Peyer's patch (tissue), 4 donors: ENCODE measurements around the gene RNF214. TPM values are rescaled to one million over a fixed set of nuclear protein-coding genes. Genes with fewer than 3 reads are reported as not detected.
A peak's percentile ranks its signal among the peaks of the same experiment; 100 is the strongest.

Experiments used
- DNase-seq, 3 donors: peaks; one replicate each; pipeline ENCODE4 v3.0.0-alpha.2; 2017 to 2019
- H3K27ac ChIP-seq, 4 donors: fragments of 200-600 bp; sonication (generic); one replicate each; pipeline ENCODE4 v1.5.1; 2016 to 2019
- H3K27me3 ChIP-seq, 2 donors: fragments of 200-600 bp; sonication (generic); one replicate each; pipeline ENCODE4 v1.5.1; 2019
- H3K36me3 ChIP-seq, 3 donors: fragments of 200-600 bp; sonication (generic); one replicate each; pipeline ENCODE4 v1.5.1; 2016 to 2019
- H3K4me1 ChIP-seq, 4 donors: fragments of 200-600 bp; sonication (generic); one replicate each; pipeline ENCODE4 v1.5.1; 2016 to 2019
- H3K4me3 ChIP-seq, 4 donors: fragments of 200-600 bp; sonication (generic); 1 replicate in 3 of 4; 2 replicates in 1 of 4; pipeline ENCODE4 v1.5.1; 2016 to 2019; ENCODE audit warnings: mild to moderate bottlenecking in 1 of 4
- H3K9me3 ChIP-seq, 4 donors: fragments of 200-600 bp; sonication (generic); one replicate each; pipeline ENCODE4 v1.5.1; 2016 to 2019; ENCODE audit warnings: mild to moderate bottlenecking in 1 of 4
- CTCF ChIP-seq, 6 experiments: fragments of 450-650 bp in 4 of 6; fragments of 200-600 bp in 2 of 6; sonication (generic) in 1 of 6; IDR thresholded peaks; one replicate each; pipeline ENCODE4 v1.5.1; 2017 to 2019; ENCODE audit warnings: antibody characterized with exemption in 6 of 6, mild to moderate bottlenecking in 3 of 6, moderate library complexity in 1 of 6
- POLR2A ChIP-seq, 2 donors: fragments of 450-650 bp; IDR thresholded peaks; one replicate each; pipeline ENCODE4 v1.5.1; 2017; ENCODE audit warnings: antibody characterized with exemption in 2 of 2, mild to moderate bottlenecking in 2 of 2, moderate library complexity in 2 of 2
- total RNA-seq, 4 donors: library from RNA; depleted of rRNA; stranded (reverse); fragments of >200 nt; gene quantifications; one replicate each; pipeline ENCODE4 v1.1.0, GENCODE V29; 2016

Gene RNF214
- total RNA-seq, 4 donors from 2014 or later = 10.2 to 32.2 (median 13.4) TPM

DNA sequence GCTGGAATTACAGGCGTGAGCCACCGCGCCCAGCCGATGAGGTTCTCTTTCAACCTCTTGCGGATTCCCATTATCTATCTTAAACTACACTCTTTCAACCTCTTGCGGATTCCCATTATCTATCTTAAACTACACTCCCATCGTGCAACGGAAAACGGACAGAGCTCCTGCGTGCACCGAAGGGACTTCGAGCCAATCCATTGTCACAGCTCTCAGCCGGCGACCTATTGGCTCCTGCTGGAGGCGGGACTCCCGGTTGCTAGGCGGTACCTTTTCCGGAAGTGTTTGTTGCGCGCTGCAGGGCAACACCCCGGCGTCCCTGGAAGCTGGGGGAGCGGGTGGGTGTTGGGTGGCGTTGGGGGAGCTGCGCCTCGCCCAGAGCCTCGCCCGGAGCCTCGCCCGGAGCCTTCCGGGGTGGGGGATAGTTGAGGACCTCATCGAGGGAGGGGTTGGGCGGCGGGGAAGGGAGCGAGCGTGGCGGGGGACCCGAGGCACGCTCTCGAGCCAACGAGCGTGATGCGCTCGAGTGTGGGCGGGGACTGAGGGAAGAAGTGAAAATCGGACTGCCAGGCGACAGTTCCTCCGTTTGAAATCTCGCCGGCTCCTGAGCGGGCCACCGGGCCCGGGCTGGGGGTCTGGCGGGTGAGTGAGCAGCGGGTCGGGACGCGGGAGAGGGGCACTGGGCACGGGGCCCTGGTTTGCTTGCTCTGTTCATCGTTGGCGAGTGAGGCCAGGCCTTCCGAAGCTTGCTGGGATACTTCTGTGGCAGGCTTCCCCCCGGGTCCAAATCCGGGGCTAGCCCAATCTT is 95.3 kb downstream of the RNF214 start, which contains the start of gene CEP164:
CEP164 (plus strand) TSS at position 288 of the 808 bp plus-strand sequence. CDS start 10,733 bp downstream, outside the sequence.
- Histone ChIP-seq H3K4me1 (peaks cover 0 to 12% (median 0%) of the 10 kb centered on the region in 4 donors), H3K27me3 (no peaks in the 10 kb centered on the region), H3K36me3 (no peaks in the 10 kb centered on the region), H3K9me3 (no peaks in the 10 kb centered on the region), H3K27ac (peak within 1 kb of the TSS; percentile 82 to 95 (median 88)), H3K4me3 (peak within 1 kb of the TSS; percentile 74 to 91 (median 80))
- DNase-seq = peak; percentile 92 to 98 (median 97)
- peak in 1 of 2 donors; percentile 33 for TF ChIP-seq POLR2A (IDR thresholded peaks at IDR 0.05)
- no peak for TF ChIP-seq CTCF (IDR thresholded peaks at IDR 0.05)

GRCh38 chr11:117328375-117329010 is 96.0 kb downstream of the RNF214 start:
- Histone ChIP-seq H3K9me3 (no peaks in the 10 kb centered on the region), H3K36me3 (no peaks in the 10 kb centered on the region), H3K4me3 (peak overlapping the region; percentile 74 to 91 (median 80)), H3K27ac (peak overlapping the region; percentile 82 to 95 (median 88)), H3K4me1 (peaks cover 0 to 12% (median 0%) of the 10 kb centered on the region in 4 donors), H3K27me3 (no peaks in the 10 kb centered on the region)
- no peak for TF ChIP-seq POLR2A (IDR thresholded peaks at IDR 0.05)
- peak in 1 of 3 donors; percentile 53 for DNase-seq

- no peaks in the 10 kb centered on the region for H3K27me3 ChIP-seq
- H3K36me3 ChIP-seq = no peaks in the 10 kb centered on the region
- DNase-seq = peak in 1 of 3 donors; percentile 9
- no peak overlapping the region for H3K4me3 ChIP-seq
- TF ChIP-seq POLR2A (IDR thresholded peaks at IDR 0.05) (no peak), CTCF (IDR thresholded peaks at IDR 0.05) (no peak)
- peaks cover 0 to 12% (median 0%) of the 10 kb centered on the region in 4 donors for H3K4me1 ChIP-seq
- H3K27ac ChIP-seq = no peak overlapping the region
- H3K9me3 ChIP-seq = no peaks in the 10 kb centered on the region
Observed at GRCh38 chr11:117332843-117333242, 100.4 kb downstream of the RNF214 start.

GRCh38 chr11:117333917-117334316 is 101.4 kb downstream of the RNF214 start:
- Histone ChIP-seq H3K27me3 (no peaks in the 10 kb centered on the region), H3K4me1 (peaks cover 0 to 6% (median 0%) of the 10 kb centered on the region in 4 donors), H3K27ac (no peak overlapping the region), H3K4me3 (no peak overlapping the region), H3K36me3 (no peaks in the 10 kb centered on the region), H3K9me3 (no peaks in the 10 kb centered on the region)
- DNase-seq = no peak
- TF ChIP-seq CTCF (IDR thresholded peaks at IDR 0.05) (no peak), POLR2A (IDR thresholded peaks at IDR 0.05) (no peak)

- H3K27me3 ChIP-seq = no peaks in the 10 kb centered on the region
- DNase-seq = no peak
- TF ChIP-seq CTCF (IDR thresholded peaks at IDR 0.05) (no peak), POLR2A (IDR thresholded peaks at IDR 0.05) (no peak)
- H3K36me3 ChIP-seq = peaks cover 0 to 5% (median 0%) of the 10 kb centered on the region in 3 donors
- no peak overlapping the region for H3K4me3 ChIP-seq
- no peaks in the 10 kb centered on the region for H3K4me1 ChIP-seq
- no peaks in the 10 kb centered on the region for H3K9me3 ChIP-seq
- no peak overlapping the region for H3K27ac ChIP-seq
Observed at GRCh38 chr11:117334896-117335295, 102.4 kb downstream of the RNF214 start.

DNA sequence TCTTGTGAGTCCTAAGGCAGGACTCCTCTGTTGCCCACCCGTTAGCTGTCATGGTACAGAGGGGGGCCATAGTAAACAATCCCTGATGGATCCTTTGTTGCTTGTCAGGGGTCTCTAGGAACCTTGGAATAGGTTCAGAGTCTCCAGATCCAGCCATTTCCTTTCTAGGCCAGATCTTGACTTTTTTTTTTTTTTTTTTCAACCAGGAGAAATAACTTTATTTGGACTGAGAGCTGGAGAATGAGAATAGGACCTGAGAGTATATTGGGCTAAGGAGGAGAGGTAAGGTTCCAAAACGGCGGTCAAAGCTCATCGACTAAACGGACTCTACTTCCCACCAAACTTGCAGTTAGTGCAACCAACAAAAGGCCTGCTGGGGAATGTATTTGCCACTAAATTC is 102.9 kb downstream of the RNF214 start:
- TF ChIP-seq CTCF (IDR thresholded peaks at IDR 0.05) (no peak), POLR2A (IDR thresholded peaks at IDR 0.05) (no peak)
- no peak overlapping the region for H3K4me3 ChIP-seq
- no peaks in the 10 kb centered on the region for H3K9me3 ChIP-seq
- no peak for DNase-seq
- H3K36me3 ChIP-seq = peaks cover 0 to 10% (median 0%) of the 10 kb centered on the region in 3 donors
- H3K27me3 ChIP-seq = no peaks in the 10 kb centered on the region
- no peak overlapping the region for H3K27ac ChIP-seq
- H3K4me1 ChIP-seq = no peaks in the 10 kb centered on the region
